GM13977 (cell line): ENCODE measurements around the gene RCBTB2.
"Not testable (repeated sequence)": the region's sequence is repeated elsewhere in the genome, so short reads cannot be mapped to it uniquely, and the experiment has no call there.

Experiments used
- DNase-seq: peaks from one replicate; pipeline ENCODE4 v3.0.0; 2012; ENCODE audit warnings: low spot score
- CTCF ChIP-seq: IDR thresholded peaks from 2 replicates; pipeline ENCODE4 v1.5.1; 2012; ENCODE audit warnings: mild to moderate bottlenecking, control low read depth; ENCODE audit not compliant: insufficient read depth; ENCODE audit errors: extremely low read depth, missing control alignments
- in situ Hi-C: fragments of 300-500 bp; cut with MboI; formaldehyde crosslinking; loops from one replicate; pipeline ENCODE4 v1.12.0; 2022; ENCODE audit warnings: low sequenced_read_pairs, low pct_unique_long_range_greater_than_20kb, mixed read lengths, inconsistent platforms; ENCODE audit not compliant: unreplicated experiment

The RCBTB2 gene

DNA sequence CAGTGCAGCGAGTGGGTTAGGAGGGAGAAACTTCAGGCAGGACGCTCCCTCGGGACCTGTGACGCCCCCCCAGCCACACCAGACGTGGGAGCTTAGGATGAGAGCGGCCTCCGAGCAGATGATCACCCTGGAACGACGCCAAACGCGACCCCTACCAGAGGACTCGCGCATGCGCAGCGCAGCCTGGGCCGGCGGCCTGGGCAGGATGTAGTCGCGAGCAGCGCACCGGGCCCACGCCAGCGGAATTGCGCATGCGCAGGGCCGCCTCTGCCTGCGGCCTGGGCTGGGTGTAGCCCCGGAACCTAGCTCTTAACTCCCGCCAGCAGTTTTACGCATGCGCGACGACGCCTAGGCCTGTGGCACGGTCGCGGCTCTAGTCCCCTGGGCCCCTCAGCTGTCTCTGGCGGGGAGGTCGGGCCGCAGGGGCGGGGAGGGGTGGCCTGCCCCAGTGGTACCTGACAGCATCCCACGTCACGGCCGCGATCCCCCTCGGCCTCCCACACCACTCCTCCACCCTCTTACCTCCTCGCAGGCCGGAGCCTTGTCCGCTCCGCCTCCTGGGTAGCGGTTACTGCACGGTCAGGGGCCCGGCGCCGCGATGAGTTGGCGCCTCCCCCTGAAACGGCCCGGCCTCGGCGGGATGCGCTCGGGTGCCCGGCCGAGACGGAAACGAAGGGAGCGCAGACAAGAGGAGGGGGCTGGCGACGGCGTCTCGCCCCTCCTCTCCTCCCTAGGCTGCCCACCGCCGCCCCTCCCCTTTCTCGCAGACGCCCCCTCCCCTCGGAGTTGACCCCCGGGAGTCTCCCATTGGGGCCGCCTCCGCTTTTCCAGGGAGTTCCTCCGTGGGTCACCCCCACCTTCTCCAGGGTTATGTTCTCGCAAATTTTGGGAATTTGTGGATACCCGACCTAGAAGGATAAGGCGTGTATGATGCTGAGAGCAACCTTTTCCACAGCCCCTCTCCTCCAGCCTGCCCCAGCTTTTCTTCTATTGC, at the start of gene RCBTB2:
TSS of gene RCBTB2 (minus strand) at position 575 of the 994 bp plus-strand sequence. CDS start 11,141 bp downstream, outside the sequence.
- DNase-seq: peak; percentile 97
- in situ Hi-C loops: no loop called here
- TF ChIP-seq CTCF: no peak

GRCh38 chr13:48582084-48582483, 49.2 kb upstream of the RCBTB2 start:
- TF ChIP-seq CTCF: no peak
- in situ Hi-C loops: loop anchor here (25.0 kb wide), 1 partner anchor 445 kb away; no protein-coding TSS in a partner anchor
- no peak for DNase-seq

DNA sequence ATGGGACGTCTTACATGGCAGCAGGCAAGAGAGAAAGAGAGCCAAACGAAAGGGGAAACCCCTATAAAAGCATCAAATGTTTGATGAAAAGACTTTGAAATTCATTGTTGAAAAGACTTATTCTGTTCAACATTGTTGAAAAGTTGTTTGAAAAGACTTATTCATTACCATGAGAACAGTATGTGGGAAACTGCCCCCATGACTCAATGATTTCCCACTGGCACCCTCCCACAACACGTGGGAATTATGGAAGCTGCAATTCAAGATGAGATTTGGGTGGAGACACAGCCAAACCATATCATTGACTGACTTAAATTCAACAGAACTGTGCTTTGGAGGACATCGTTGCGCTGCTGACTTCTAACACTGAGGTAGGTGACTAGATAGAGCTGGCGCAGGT, 48.0 kb upstream of the RCBTB2 start:
- DNase-seq: no peak
- in situ Hi-C loops: loop anchor here (25.0 kb wide), 1 partner anchor 444 kb away; no protein-coding TSS in a partner anchor
- no peak for TF ChIP-seq CTCF

DNA sequence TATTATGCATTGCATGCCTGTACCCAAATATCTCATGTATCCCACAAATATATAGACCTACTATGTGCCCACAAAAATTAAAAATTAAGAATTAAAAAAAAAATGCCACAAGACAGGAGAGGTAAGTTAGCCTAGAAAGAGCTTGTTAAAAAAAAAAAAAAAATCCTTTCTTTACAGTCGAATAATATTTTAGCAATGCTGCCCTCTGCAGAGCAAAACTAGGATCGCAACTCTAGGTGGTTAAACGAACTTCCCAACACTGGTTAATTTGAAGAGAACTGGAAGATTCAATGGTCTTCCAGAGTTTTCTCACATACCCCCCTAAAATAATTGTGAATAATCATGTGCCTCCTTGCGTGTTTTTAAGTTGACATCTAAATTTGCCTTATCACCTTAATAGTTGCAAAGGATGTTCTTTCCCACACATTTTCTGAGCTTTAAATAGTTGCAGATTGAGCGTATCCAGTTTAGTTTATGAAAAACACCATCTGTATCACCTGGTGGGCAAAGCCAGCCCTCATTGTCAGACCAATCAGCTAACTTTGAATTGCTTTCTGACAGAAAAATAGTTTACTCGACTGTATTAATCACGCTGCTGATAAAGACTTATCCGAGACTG, 47.4 kb upstream of the RCBTB2 start:
- TF ChIP-seq CTCF: peak; percentile 71
- in situ Hi-C loops: loop anchor here (25.0 kb wide), 1 partner anchor 443 kb away; no protein-coding TSS in a partner anchor
- DNase-seq: no peak

- in situ Hi-C loops: loop anchor here (5.0 to 25.0 kb wide), 3 partner anchors 88 to 443 kb away; no protein-coding TSS in a partner anchor
- DNase-seq: not testable (repeated sequence)
Measured at GRCh38 chr13:48579919-48580180, 47.0 kb upstream of the RCBTB2 start.

GRCh38 chr13:48579165-48579918, 46.5 kb upstream of the RCBTB2 start:
- in situ Hi-C loops: loop anchor here (5.0 to 25.0 kb wide), 3 partner anchors 87 to 442 kb away; no protein-coding TSS in a partner anchor
- peak; percentile 53 for DNase-seq
- no peak for TF ChIP-seq CTCF
